RKO (cell line): ENCODE measurements around the gene BRMS1.

Experiments
- DNase-seq: peaks from one replicate; pipeline ENCODE4 v3.0.0-alpha.2; 2016; ENCODE audit warnings: low spot score

BRMS1 gene

GRCh38 chr11:66336234-66337102, 8.4 kb downstream of the BRMS1 start, which contains the start of gene RIN1:
TSS of gene RIN1 (minus strand) at chr11:66336434. CDS start at chr11:66336402, 32 bp downstream.
- peak; percentile 95 for DNase-seq

- DNase-seq, result peak; percentile 66
Measured at GRCh38 chr11:66335531-66336233, 9.2 kb downstream of the BRMS1 start.

- DNase-seq, result no peak
Measured at GRCh38 chr11:66334605-66335442, 10.1 kb downstream of the BRMS1 start.

- DNase-seq, result no peak
Measured at GRCh38 chr11:66333896-66334604, 10.9 kb downstream of the BRMS1 start.

- DNase-seq, result no peak
Measured at GRCh38 chr11:66333220-66333877, 11.6 kb downstream of the BRMS1 start.

- DNase-seq, result no peak
Measured at GRCh38 chr11:66332371-66333219, 12.3 kb downstream of the BRMS1 start.

GRCh38 chr11:66331542-66332370, 13.1 kb downstream of the BRMS1 start:
- no peak for DNase-seq

GRCh38 chr11:66330931-66331330, 14.0 kb downstream of the BRMS1 start:
- no peak for DNase-seq

- no peak for DNase-seq
Measured at GRCh38 chr11:66329165-66329673, 15.7 kb downstream of the BRMS1 start.

- peak; percentile 88 for DNase-seq
Measured at GRCh38 chr11:66328302-66329144, 16.4 kb downstream of the BRMS1 start.

GRCh38 chr11:66328031-66328301, 16.9 kb downstream of the BRMS1 start:
- no peak for DNase-seq

- no peak for DNase-seq
Measured at GRCh38 chr11:66327171-66328030, 17.5 kb downstream of the BRMS1 start.

- DNase-seq, result no peak
Measured at GRCh38 chr11:66326261-66327111, 18.4 kb downstream of the BRMS1 start.

GRCh38 chr11:66325263-66325671, 19.6 kb downstream of the BRMS1 start:
- no peak for DNase-seq

- DNase-seq, result no peak
Measured at GRCh38 chr11:66324664-66325063, 20.2 kb downstream of the BRMS1 start.

GRCh38 chr11:66323684-66324083, 21.2 kb downstream of the BRMS1 start:
- no peak for DNase-seq
